SK-N-SH treated with all-trans-retinoic acid at 6 μM for 48 hours (cell line): ENCODE results near the gene EFNA1.

Experiments
- ARNTL ChIP-seq: fragments of 450-650 bp; formaldehyde crosslinking; IDR thresholded peaks from 2 replicates; pipeline ENCODE4 v1.5.0; 2020; ENCODE audit warnings: low read depth, mild to moderate bottlenecking, moderate library complexity, borderline replicate concordance
- OSR1 ChIP-seq: fragments of 250-450 bp; sonication (Bioruptor Pico); IDR thresholded peaks from 2 replicates; pipeline ENCODE4 v1.8.0; 2022; ENCODE audit warnings: moderate library complexity, mild to moderate bottlenecking, inconsistent platforms
- PATZ1 ChIP-seq: fragments of 250-450 bp; sonication (Bioruptor Pico); IDR thresholded peaks from 2 replicates; pipeline ENCODE4 v1.8.0; 2020; ENCODE audit warnings: mild to moderate bottlenecking, moderate library complexity, borderline replicate concordance
- RARB ChIP-seq: fragments of 250-450 bp; sonication (Bioruptor Pico); IDR thresholded peaks from 2 replicates; pipeline ENCODE4 v1.8.0; 2021; ENCODE audit warnings: mild to moderate bottlenecking, moderate library complexity
- TSHZ2 ChIP-seq: fragments of 250-450 bp; sonication (Bioruptor Pico); IDR thresholded peaks from 2 replicates; pipeline ENCODE4 v1.5.0; 2020; ENCODE audit warnings: mild to moderate bottlenecking, moderate library complexity
- ZNF565 ChIP-seq: fragments of 450-650 bp; formaldehyde crosslinking; conservative IDR thresholded peaks from 2 replicates; pipeline ENCODE4 v1.5.0; 2020; ENCODE audit warnings: low read depth, mild to moderate bottlenecking, moderate library complexity

- TF ChIP-seq OSR1 (no peak), TSHZ2 (CRISPR knock-in tag) (no peak), ZNF565 (CRISPR knock-in tag) (no peak), RARB (no peak), PATZ1 (CRISPR knock-in tag) (no peak), ARNTL (CRISPR knock-in tag) (no peak)
These were observed 14.1 kb downstream of the EFNA1 start for GRCh38 chr1:155141749-155142148.
